ENCODE data around the gene KIF7.
A peak's percentile ranks its signal among the peaks of the same experiment; 100 is the strongest.
"Not testable (repeated sequence)": the region's sequence is repeated elsewhere in the genome, so short reads cannot be mapped to it uniquely, and the experiment has no call there.

KIF7 gene

DNA sequence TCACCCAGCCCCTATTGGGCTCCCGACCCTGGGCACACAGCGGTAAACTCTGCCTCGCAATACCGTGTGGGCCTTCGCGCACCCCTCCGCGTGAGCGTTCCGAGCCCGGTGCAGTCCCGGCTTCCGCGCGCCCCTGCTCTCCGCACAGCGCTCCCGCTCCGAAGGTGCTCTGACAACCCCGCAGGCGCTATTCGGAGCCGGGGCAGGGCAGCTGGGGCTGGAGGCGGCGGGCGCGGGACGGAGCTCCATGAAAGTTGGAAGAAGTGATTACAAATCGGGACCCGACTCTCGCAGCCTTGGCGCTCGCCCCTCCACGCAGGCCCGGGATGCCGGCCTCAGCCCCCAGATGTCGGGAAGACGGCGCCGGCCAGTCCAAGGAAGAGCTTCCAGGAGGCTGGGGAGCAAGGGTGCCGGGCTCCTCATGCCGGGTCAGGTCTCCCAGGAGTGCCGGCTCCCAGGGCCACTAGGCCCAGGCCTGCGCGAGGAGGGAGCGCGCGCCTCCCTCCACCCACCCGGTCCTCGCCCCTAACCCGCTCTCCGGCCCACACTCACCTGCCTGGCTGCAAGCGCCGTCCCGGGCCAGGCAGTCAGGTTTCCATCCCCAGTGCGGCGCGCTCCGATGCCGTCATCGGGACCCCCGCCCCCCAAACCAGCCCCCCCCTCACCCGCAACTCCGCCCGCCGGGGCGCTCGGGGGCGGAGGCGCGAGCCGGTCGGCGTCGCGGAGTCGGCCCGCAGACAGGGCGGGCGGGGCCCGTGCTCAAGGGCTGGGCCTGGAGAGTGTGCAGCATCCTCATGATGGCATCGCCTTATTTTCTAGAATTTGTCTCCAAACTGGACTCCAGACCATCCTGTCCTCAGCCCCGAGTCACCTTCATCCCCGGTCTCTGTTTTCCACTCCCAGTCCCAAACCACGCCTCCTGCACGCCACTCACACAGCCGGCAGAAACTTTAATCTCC lies at the start of gene KIF7:
Gene KIF7 (minus strand): TSS at position 621 of the 959 bp plus-strand sequence. CDS start 2,537 bp downstream, outside the sequence.
- no peak for DNase-seq (ENCODE audit: low read depth)

DNA sequence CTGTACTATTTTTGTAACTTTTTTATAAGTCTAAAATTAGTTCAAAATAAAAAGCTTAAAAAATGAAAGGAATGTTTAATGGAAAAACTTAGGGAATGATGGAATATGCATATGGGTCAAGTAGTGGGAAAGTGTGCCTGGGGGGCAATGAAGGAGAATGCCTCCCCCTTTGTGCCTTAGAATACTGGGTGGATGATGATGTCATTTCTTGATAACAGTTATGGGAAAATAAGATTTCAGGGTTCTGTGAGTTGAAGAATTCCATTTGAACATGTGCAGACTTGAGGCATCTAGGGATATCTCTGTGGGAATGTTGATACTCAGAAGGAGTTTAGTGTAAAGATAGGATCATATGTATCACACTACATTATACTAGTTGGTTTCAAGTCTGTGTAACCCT lies 49.1 kb upstream of the KIF7 start:
- DNase-seq (ENCODE audit: low read depth) = no peak

GRCh38 chr15:89695198-89695597 lies 39.9 kb upstream of the KIF7 start:
- no peak for DNase-seq (ENCODE audit: low read depth)

DNA sequence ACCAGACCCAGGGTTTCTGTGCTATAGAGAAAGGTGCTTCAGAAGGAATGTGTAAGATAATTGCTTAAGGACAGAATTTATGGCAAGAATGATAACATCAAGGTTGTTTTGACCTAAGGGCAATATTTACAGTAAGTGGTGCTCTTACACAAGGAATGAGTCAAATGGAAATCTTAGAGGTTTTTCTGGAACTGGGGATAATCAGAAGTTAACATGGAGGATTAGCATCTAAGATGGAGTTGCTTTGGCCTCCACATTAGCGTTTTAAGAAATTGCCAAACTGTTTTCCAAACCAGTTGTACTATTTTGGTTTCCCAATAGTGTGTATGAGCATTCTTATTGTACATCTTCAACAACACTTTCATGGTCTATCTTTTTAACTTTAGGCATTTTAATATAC lies 38.4 kb upstream of the KIF7 start:
- no peak for DNase-seq (ENCODE audit: low read depth)

DNA sequence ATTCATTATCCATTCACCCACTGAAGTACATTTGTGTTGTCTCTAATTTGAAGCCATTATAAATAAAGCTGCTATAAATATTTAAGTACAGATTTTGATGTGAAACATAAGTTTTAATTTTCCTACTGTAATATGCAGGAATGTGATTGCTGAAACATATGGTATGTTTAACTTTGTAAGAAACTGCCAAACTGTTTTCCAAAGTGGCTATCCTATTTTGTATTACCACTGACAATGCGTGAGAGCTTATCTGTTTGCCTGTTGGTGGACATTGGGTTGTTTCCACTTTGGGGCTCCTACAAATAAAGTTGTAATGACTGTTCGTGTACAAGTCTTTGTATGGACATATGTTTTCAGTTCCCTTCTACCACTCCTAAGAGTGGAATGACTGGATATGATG lies 37.8 kb upstream of the KIF7 start:
- DNase-seq (ENCODE audit: low read depth) = no peak

GRCh38 chr15:89690276-89691218 lies 35.3 kb upstream of the KIF7 start, which contains the start of the genes PEX11A and WDR93:
Gene PEX11A (minus strand): TSS chr15:89690754. CDS start chr15:89690632, 122 bp downstream.
Gene WDR93 (plus strand): TSS chr15:89690811. CDS start chr15:89701747, 10,936 bp downstream.
- peak; percentile 62 for DNase-seq (ENCODE audit: low read depth)

GRCh38 chr15:89689930-89690275 lies 34.6 kb upstream of the KIF7 start:
- not testable (repeated sequence) for DNase-seq (ENCODE audit: low read depth)

DNA sequence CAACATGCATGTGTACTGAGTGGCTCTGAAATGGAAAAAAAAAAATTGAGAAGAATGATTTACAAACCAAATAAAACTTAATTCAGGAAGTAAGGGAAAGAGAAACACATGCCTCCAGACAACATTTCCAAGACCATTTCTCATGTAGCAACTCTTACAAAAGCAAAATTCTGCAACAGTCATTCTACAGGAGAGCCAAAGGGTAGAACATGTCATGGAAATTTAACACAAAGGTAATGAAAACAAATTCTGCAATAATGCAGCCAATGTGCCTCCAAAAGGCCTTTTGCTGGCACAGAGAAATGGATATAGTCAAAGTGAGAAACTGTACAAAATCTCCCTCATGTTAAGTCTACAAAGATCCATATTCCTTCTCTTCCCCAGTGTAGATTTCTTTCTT lies 31.3 kb upstream of the KIF7 start:
- DNase-seq (ENCODE audit: low read depth) = no peak

- no peak for DNase-seq (ENCODE audit: low read depth)
Measured at GRCh38 chr15:89685995-89686394, 30.7 kb upstream of the KIF7 start.

DNA sequence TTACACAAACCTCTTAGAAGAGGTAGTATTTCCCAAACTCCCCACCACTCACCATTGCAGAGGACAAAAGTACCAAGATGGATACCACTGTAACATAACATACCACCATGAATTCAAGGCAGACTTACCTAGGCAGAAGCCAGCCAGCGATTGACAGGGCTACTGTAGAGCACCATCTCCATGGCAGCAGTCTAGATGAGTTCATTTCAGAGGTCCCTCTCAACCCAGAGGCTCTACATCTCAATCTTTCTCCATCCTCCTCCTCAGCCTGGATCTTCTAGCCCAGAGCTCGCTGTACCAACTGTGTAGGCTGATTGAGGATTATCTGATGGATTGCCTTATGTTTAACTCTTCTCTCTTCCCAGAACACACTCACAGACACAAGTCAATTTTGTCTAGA lies 25.9 kb upstream of the KIF7 start:
- no peak for DNase-seq (ENCODE audit: low read depth)

GRCh38 chr15:89680282-89680873 lies 25.1 kb upstream of the KIF7 start:
- no peak for DNase-seq (ENCODE audit: low read depth)

- DNase-seq (ENCODE audit: low read depth) = no peak
Measured at GRCh38 chr15:89679212-89679611, 23.9 kb upstream of the KIF7 start, which contains the start of gene PLIN1. Gene PLIN1 (minus strand): TSS chr15:89679367. CDS start chr15:89677489, 1,878 bp downstream.

GRCh38 chr15:89677381-89677780 lies 22.1 kb upstream of the KIF7 start:
- no peak for DNase-seq (ENCODE audit: low read depth)

DNA sequence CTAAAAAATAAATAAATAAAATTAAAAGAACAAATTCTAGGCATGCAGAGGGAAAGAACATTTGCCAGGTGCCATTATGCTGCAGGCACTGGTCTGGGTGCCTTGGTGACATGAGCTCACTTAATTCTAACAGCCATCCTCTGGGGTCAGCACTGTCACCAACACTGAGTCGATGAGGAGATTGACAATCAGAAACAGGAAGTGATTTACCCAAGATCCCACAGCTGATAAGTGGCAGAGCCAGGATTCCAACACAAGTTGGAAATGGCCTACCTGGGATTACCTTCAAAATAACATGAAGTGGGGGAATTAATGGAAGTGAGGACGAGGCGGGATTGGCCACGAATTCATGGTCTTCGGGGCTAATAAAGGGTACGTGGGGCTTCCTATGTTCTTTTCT lies 20.3 kb upstream of the KIF7 start:
- no peak for DNase-seq (ENCODE audit: low read depth)

DNA sequence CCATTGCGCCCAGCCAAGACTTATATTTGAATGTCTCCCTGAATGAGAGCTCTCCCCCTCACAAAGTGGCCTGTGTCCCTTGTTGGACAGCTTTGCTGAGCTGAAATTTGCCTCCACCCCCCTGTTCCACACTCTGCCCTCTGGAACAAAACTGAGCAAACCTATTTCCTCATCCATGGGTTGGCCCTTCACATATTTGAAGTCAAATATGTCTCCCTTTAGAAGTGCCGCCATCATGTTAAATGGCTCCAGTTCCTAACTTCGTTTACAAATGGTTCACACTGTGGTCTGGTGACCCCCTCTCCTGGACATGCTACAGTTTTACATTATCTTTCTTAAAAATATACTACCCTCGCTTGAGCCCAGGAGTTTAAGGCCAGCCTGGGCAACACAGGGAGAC lies 19.3 kb upstream of the KIF7 start:
- no peak for DNase-seq (ENCODE audit: low read depth)

DNA sequence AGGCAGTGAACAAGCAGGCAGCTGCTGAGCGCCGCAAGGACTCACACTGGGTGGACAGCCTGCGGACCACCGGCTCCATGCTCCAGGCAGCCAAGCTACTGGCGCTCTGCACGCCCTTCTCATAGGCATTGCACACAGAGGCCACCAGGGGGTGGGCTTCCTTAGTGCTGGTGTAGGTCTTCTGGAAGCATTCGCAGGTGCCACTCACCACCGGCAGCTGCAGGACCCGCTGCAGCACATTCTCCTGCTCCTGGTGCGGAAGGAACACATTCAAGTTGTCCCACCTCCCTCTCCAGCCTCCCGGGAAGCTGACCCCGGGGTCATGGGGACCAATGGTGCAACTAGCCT lies 17.9 kb upstream of the KIF7 start:
- DNase-seq (ENCODE audit: low read depth) = no peak

- DNase-seq (ENCODE audit: low read depth) = no peak
Measured at GRCh38 chr15:89672221-89673164, 17.2 kb upstream of the KIF7 start.

DNA sequence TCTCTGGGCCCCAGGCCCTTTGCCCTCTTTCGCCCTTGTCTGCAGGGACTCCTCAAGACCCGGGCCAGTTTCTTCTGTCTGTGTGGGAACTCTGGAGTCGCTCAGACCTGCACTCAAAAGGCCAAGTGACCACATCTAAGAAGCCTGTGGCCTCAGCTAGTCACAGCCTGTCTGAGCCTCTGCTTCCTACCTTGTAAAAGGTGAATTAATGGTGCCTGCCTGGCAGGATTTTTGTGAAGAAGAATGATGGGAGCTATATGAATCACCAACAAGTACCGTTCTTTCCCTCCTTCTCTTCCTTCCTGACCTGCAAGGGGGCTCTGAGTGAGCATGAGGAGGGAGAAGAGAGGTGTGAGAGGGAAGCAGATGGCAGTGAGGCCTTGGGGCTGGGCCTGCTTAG lies 16.4 kb upstream of the KIF7 start:
- no peak for DNase-seq (ENCODE audit: low read depth)

DNA sequence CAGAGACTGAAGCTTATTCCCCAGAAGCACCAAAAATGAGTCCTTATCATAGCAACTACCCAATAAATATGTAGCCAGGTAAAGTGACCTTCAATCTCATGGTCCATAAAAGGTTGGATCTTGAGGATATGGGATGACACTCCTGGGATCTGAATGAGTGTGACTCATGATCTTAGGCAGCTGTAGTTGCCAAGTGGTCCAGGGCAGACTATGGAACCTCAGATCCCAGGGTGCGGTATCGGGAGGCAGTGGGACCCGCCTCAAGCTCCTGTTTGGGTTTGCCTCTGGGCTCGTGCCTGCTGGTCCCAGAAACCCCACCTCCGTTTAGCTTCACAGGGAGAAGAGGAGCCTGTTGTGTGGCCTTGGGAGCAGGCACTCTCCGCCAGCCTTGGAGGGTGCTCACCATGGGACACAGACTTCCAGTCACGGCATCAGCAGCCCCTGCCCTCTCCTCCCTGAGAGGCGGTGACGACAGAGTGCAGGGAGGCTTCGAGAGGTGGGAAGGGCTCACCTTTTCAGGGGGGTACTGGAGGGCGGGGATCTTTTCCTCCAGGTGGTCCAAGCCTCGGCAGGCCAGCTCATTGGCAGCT lies 15.8 kb upstream of the KIF7 start:
- DNase-seq (ENCODE audit: low read depth) = no peak

- no peak for DNase-seq (ENCODE audit: low read depth)
Measured at GRCh38 chr15:89669941-89670340, 14.7 kb upstream of the KIF7 start.

Measured in stimulated activated CD4-positive, alpha-beta T cell treated with anti-CD3 and anti-CD28 coated beads, Interleukin-2, amount 100 ng/mL, for 4 hours (primary cell).